Endothelial cell of umbilical vein (primary cell): ENCODE measurements around the gene ALLC. TPM values are rescaled to one million over a fixed set of nuclear protein-coding genes. Genes with fewer than 3 reads are reported as not detected.

Source experiments
- BruUV-seq: library from RNA; stranded (reverse); fragments of 400-500 nt; replicated peaks from 2 replicates; lab custom pipeline; 2021; lab: Mats Ljungman, UMichigan
- CTCF ChIA-PET: fragments of 300-600, 350-600 bp; sonication (Branson Sonifier 250); formaldehyde crosslinking; loops from one replicate; lab custom pipeline; 2021; ENCODE audit warnings: antibody characterized with exemption, inconsistent platforms; lab: Charles Lee
- POLR2A ChIA-PET: fragments of 300-600, 350-600 bp; sonication (Branson Sonifier 250); formaldehyde crosslinking; loops from one replicate; lab custom pipeline; 2021; ENCODE audit warnings: antibody characterized with exemption, inconsistent platforms; lab: Charles Lee
- DNase-seq: peaks from one replicate; pipeline ENCODE4 v3.0.0-alpha.2; 2011; ENCODE audit warnings: low read depth, low spot score
- FAIRE-seq: peaks from 2 replicates; lab custom pipeline; 2011; peaks lifted over from hg19 to GRCh38; lab: Jason Lieb, UNC
- H2AFZ ChIP-seq: 2 replicates; pipeline ENCODE4 v1.6.0; 2012; ENCODE audit warnings: low read depth, low read length, control low read depth, inconsistent platforms
- H3K27ac ChIP-seq: 2 replicates; pipeline ENCODE4 v1.5.1; 2011; ENCODE audit warnings: low read depth, mild to moderate bottlenecking, control low read depth, low read length, moderate library complexity; ENCODE audit not compliant: insufficient read depth
- H3K27me3 ChIP-seq, 2 experiments: 2 replicates each; pipeline versions ENCODE4 v1.6.0 to v1.6.1; 2011; ENCODE audit warnings: low read length in 2 of 2, mixed read lengths in 1 of 2; ENCODE audit not compliant: control insufficient read depth in 2 of 2, insufficient read depth in 2 of 2
- H3K36me3 ChIP-seq, 2 experiments: 2 replicates in 1 of 2; 3 replicates in 1 of 2; pipeline ENCODE4 v1.5.1; 2011; ENCODE audit warnings: low read length in 2 of 2, mild to moderate bottlenecking in 1 of 2, moderate library complexity in 1 of 2; ENCODE audit not compliant: control insufficient read depth in 2 of 2, insufficient read depth in 2 of 2; ENCODE audit errors: extremely low read depth in 1 of 2
- H3K4me1 ChIP-seq: 3 replicates; pipeline ENCODE4 v1.5.1; 2011; ENCODE audit warnings: mild to moderate bottlenecking, low read length; ENCODE audit not compliant: control insufficient read depth, insufficient read depth; ENCODE audit errors: extremely low read depth
- H3K4me2 ChIP-seq: 2 replicates; pipeline ENCODE4 v1.6.1; 2011; ENCODE audit warnings: low read length, control low read depth, mixed read lengths; ENCODE audit not compliant: insufficient read depth
- H3K4me3 ChIP-seq, 3 experiments: fragments of 200-600 bp in 1 of 3; sonication (generic), shearing (Covaris generic) in 1 of 3; replicated peaks in 1 of 3; 2 replicates each; pipeline ENCODE4 v1.5.1; 2011 to 2016; ENCODE audit warnings: control low read depth in 3 of 3, low read length in 3 of 3, mild to moderate bottlenecking in 2 of 3, inconsistent platforms in 1 of 3, low read depth in 1 of 3, moderate library complexity in 1 of 3; ENCODE audit not compliant: insufficient read depth in 1 of 3
- H3K79me2 ChIP-seq: 2 replicates; pipeline ENCODE4 v1.6.0; 2012; ENCODE audit warnings: low read length, inconsistent platforms; ENCODE audit not compliant: control insufficient read depth, insufficient read depth
- H3K9ac ChIP-seq: replicated peaks from 2 replicates; pipeline ENCODE3; 2011; ENCODE audit warnings: low read length, control low read depth; ENCODE audit not compliant: insufficient read depth; ENCODE audit errors: extremely low read depth
- H3K9me1 ChIP-seq: replicated peaks from 3 replicates; pipeline ENCODE4 v1.6.0; 2011; ENCODE audit warnings: mild to moderate bottlenecking, low read length; ENCODE audit not compliant: control insufficient read depth, insufficient read depth; ENCODE audit errors: extremely low read depth
- H3K9me3 ChIP-seq: replicated peaks from 2 replicates; pipeline ENCODE4 v1.5.1; 2012; ENCODE audit warnings: low read length, inconsistent platforms; ENCODE audit not compliant: control insufficient read depth, insufficient read depth
- H4K20me1 ChIP-seq: replicated peaks from 2 replicates; pipeline ENCODE3; 2011; ENCODE audit warnings: mild to moderate bottlenecking, low read length; ENCODE audit not compliant: control insufficient read depth, insufficient read depth; ENCODE audit errors: extremely low read depth
- EZH2 ChIP-seq: IDR thresholded peaks from 2 replicates; pipeline ENCODE4 v1.6.1; 2012; ENCODE audit warnings: borderline replicate concordance, low read depth, mild to moderate bottlenecking, moderate library complexity, low read length, inconsistent platforms; ENCODE audit not compliant: severe bottlenecking
- FOS ChIP-seq: IDR thresholded peaks from 2 replicates; pipeline ENCODE4 v1.6.1; 2011; ENCODE audit warnings: mild to moderate bottlenecking, low read length, moderate library complexity, borderline replicate concordance; ENCODE audit not compliant: insufficient read depth
- GATA2 ChIP-seq: IDR thresholded peaks from 2 replicates; pipeline ENCODE4 v1.7.0; 2011; ENCODE audit warnings: low read depth, mild to moderate bottlenecking, moderate library complexity, mixed read lengths, low read length; ENCODE audit not compliant: insufficient read length, insufficient read depth
- JUN ChIP-seq: IDR thresholded peaks from 2 replicates; pipeline ENCODE4 v1.6.1; 2011; ENCODE audit warnings: borderline replicate concordance, low read depth; ENCODE audit not compliant: insufficient read length, insufficient read depth
- MYC ChIP-seq: IDR thresholded peaks from one replicate; pipeline ENCODE4 v1.6.1; 2011; ENCODE audit warnings: mild to moderate bottlenecking, low read depth, low read length
- POLR2A ChIP-seq: IDR thresholded peaks from 2 replicates; pipeline ENCODE4 v1.6.1; 2012; ENCODE audit warnings: low read depth, mild to moderate bottlenecking, control low read depth, low read length
- POLR2AphosphoS5 ChIP-seq: IDR thresholded peaks from 2 replicates; pipeline ENCODE4 v1.6.1; 2012; ENCODE audit warnings: low read depth, mild to moderate bottlenecking, control low read depth, low read length, moderate library complexity; ENCODE audit not compliant: insufficient read depth
- dilution Hi-C: fragments of 300-500 bp; cut with MboI; formaldehyde crosslinking; loops from one replicate; pipeline ENCODE4 v1.15.0; 2019; ENCODE audit warnings: low sequenced_read_pairs; ENCODE audit not compliant: extremely low pct_ligation_motif_present
- intact Hi-C: fragments of 100-400 bp; cut with micrococcal nuclease; formaldehyde crosslinking; loops from one replicate; pipeline ENCODE4 v1.10.0; 2022
- polyA plus RNA-seq, 4 experiments: library from polyadenylated mRNA; depleted of rRNA in 3 of 4; stranded (reverse) in 3 of 4; unstranded in 1 of 4; fragments of >200 nt; gene quantifications; 2 replicates each; pipeline versions ENCODE4 v1.2.1 to v1.2.3, GENCODE V29; 2011 to 2012; ENCODE audit warnings: missing spikeins in 1 of 4
- total RNA-seq: library from RNA; stranded (reverse); gene quantifications from 2 replicates; pipeline ENCODE4 v1.2.3, GENCODE V29; 2021
- TF ChIP-seq, protein P1 (sequence below): IDR thresholded peaks from 2 replicates; pipeline ENCODE4 v1.6.1; 2011; ENCODE audit not compliant: insufficient read depth, insufficient read length
- TF ChIP-seq, protein P2 (sequence below), 2 donors: IDR thresholded peaks; 1 replicate in 1 of 2; 2 replicates in 1 of 2; pipeline ENCODE4 v1.5.1; 2011; ENCODE audit warnings: low read length in 2 of 2, mild to moderate bottlenecking in 2 of 2, moderate library complexity in 2 of 2, control low read depth in 1 of 2, inconsistent platforms in 1 of 2, low read depth in 1 of 2; ENCODE audit not compliant: insufficient read depth in 1 of 2; ENCODE audit errors: extremely low read depth in 1 of 2

The ALLC gene
- total and polyA plus RNA-seq, 2 donors (not counting 3 experiments of a cell fraction or from before 2014, with no cell fraction given), result not detected

DNA sequence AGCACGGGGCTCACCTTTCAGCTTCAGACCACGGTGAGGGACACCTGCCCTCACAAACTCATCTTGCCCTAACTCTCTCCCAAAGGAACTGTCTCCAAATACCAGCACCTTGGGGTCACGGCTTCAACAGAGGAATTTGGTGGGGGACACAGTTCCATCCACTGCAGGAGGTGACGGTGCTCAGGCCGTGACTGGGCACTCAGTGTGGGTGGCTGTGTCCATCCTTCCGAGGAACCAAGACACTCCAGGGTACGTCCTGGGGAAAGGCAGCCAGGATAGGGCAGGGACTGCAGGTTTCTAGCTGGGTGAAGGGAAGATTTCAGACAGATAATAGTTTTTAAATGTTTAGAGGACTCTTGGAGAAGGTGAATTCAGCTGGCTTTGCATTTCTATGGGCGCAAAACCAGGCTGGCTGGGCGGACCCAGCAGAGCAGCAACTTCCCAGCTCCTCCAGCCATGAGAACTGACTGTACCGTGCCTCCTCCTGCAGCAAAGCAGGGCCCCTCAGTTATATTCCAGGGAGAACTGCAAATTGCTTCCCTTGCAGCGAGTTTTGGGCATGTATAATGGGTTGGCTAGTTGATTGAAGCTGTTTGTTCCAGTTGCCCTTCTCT lies 23.9 kb upstream of the ALLC start:
- H3K36me3 ChIP-seq, result no peaks in the 10 kb centered on the region
- dilution Hi-C loops, result no loop called here

More for the DNA sequence above, 23.9 kb upstream of the ALLC start:
- H3K9me1 ChIP-seq, result no peaks in the 10 kb centered on the region
- FAIRE-seq, result no peak
- intact Hi-C loops, result no loop called here
- no peaks in the 10 kb centered on the region for H4K20me1 ChIP-seq
- H3K79me2 ChIP-seq, result no peaks in the 10 kb centered on the region
- H3K9ac ChIP-seq, result no peak overlapping the region
- H3K4me3 ChIP-seq, result no peak overlapping the region
- no peaks in the 10 kb centered on the region for H3K9me3 ChIP-seq
- no peaks in the 10 kb centered on the region for H3K4me1 ChIP-seq
- no peak for TF ChIP-seq MYC
- no peak for TF ChIP-seq JUN
- TF ChIP-seq POLR2AphosphoS5, result no peak
- TF ChIP-seq, protein P1, sequence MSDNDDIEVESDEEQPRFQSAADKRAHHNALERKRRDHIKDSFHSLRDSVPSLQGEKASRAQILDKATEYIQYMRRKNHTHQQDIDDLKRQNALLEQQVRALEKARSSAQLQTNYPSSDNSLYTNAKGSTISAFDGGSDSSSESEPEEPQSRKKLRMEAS, result no peak
- TF ChIP-seq EZH2, result no peak
- no peak for TF ChIP-seq FOS
- TF ChIP-seq GATA2, result no peak
- no peak for TF ChIP-seq POLR2A
- TF ChIP-seq, protein P2, sequence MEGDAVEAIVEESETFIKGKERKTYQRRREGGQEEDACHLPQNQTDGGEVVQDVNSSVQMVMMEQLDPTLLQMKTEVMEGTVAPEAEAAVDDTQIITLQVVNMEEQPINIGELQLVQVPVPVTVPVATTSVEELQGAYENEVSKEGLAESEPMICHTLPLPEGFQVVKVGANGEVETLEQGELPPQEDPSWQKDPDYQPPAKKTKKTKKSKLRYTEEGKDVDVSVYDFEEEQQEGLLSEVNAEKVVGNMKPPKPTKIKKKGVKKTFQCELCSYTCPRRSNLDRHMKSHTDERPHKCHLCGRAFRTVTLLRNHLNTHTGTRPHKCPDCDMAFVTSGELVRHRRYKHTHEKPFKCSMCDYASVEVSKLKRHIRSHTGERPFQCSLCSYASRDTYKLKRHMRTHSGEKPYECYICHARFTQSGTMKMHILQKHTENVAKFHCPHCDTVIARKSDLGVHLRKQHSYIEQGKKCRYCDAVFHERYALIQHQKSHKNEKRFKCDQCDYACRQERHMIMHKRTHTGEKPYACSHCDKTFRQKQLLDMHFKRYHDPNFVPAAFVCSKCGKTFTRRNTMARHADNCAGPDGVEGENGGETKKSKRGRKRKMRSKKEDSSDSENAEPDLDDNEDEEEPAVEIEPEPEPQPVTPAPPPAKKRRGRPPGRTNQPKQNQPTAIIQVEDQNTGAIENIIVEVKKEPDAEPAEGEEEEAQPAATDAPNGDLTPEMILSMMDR (IDR thresholded peaks at IDR 0.05; ENCODE audit: extremely low read depth in 1 of 2, insufficient read depth in 1 of 2, low read depth in 1 of 2, low read length in 2 of 2), result no peak
- ChIA-PET POLR2A (no interaction called here), CTCF (no interaction called here)
- no peak overlapping the region for H3K27ac ChIP-seq
- no peak overlapping the region for H3K4me2 ChIP-seq
- BruUV-seq, result no TSS peak
- no peak for DNase-seq
- H3K27me3 ChIP-seq, result no peaks in the 10 kb centered on the region
- no peak overlapping the region for H2AFZ ChIP-seq
